ENCODE data around the gene NPEPPS. TPM values are rescaled to one million over a fixed set of nuclear protein-coding genes. Genes with fewer than 3 reads are reported as not detected.

Gene NPEPPS
- total and polyA plus RNA-seq, 2 of the 13 experiments (the other 11 are each of a cell fraction or from before 2014, with no cell fraction given) = 53.5 to 127 TPM

GRCh38 chr17:47649153-47649971 lies 118.5 kb downstream of the NPEPPS start, which contains the start of gene KPNB1 (continued):
- TF ChIP-seq ATF5 (CRISPR knock-in tag; IDR thresholded peaks at IDR 0.05; ENCODE audit: low read depth) = peak; percentile 95
- TF ChIP-seq PTBP1 (IDR thresholded peaks at IDR 0.05; ENCODE audit: low read depth, low read length, poor library complexity, severe bottlenecking) = peak; percentile 30
- peak; percentile 78; the same call in 1 of the 2 replicates for TF ChIP-seq TARDBP (CRISPR knock-in tag; IDR thresholded peaks at IDR 0.05)
- no peak for TF ChIP-seq SNRNP70 (IDR thresholded peaks at IDR 0.05; ENCODE audit: low read depth, low read length)
- peak; percentile 84 for TF ChIP-seq ZNF776 (CRISPR knock-in tag; IDR thresholded peaks at IDR 0.05)
- peak; percentile 40; the same call in 1 of the 2 replicates for TF ChIP-seq ZNF580 (CRISPR knock-in tag; IDR thresholded peaks at IDR 0.05; ENCODE audit: borderline replicate concordance, low read depth)
- TF ChIP-seq CCDC6 (CRISPR knock-in tag; IDR thresholded peaks at IDR 0.05) = peak; percentile 96
- TF ChIP-seq FOXO4 (CRISPR knock-in tag; conservative IDR thresholded peaks at IDR 0.05) = no peak
- TF ChIP-seq ZNF607 (CRISPR knock-in tag; IDR thresholded peaks at IDR 0.05; ENCODE audit: borderline replicate concordance) = peak; percentile 10; the same call in 1 of the 2 replicates
- peak; percentile 43; the same call in 1 of the 2 replicates for TF ChIP-seq JUND (CRISPR knock-in tag; IDR thresholded peaks at IDR 0.05)
- TF ChIP-seq CENPT (CRISPR knock-in tag; IDR thresholded peaks at IDR 0.05; ENCODE audit: low read depth) = peak; percentile 81
- TF ChIP-seq ZNF503 (CRISPR knock-in tag; IDR thresholded peaks at IDR 0.05) = no peak; the same call in 1 of the 2 replicates
- no peak for TF ChIP-seq ZNF337 (CRISPR knock-in tag; IDR thresholded peaks at IDR 0.05; ENCODE audit: borderline replicate concordance, low read depth)
- peak; percentile 88 for TF ChIP-seq ZNF143 (CRISPR knock-in tag; IDR thresholded peaks at IDR 0.05)
- TF ChIP-seq HMGXB4 (CRISPR knock-in tag; IDR thresholded peaks at IDR 0.05; ENCODE audit: borderline replicate concordance in 1 of 2, low read depth in 1 of 2) = peak; percentile 77 to 91
- TF ChIP-seq ATF6 (CRISPR knock-in tag; conservative IDR thresholded peaks at IDR 0.05) = peak; percentile 73; the same call in 1 of the 2 replicates
